AG20443 (cell line): ENCODE results near the gene DCLRE1C.
A peak's percentile ranks its signal among the peaks of the same experiment; 100 is the strongest.
"Not testable (repeated sequence)": the region's sequence is repeated elsewhere in the genome, so short reads cannot be mapped to it uniquely, and the experiment has no call there.

Experiments used
- DNase-seq: peaks from one replicate; pipeline ENCODE4 v3.0.0; 2012; ENCODE audit warnings: low spot score, mixed read lengths

DCLRE1C gene

GRCh38 chr10:14954001-14954770 is at the start of gene DCLRE1C:
DCLRE1C (minus strand) TSS chr10:14954096; CDS start chr10:14954010, 86 bp downstream.
- peak; percentile 96 for DNase-seq

DNA sequence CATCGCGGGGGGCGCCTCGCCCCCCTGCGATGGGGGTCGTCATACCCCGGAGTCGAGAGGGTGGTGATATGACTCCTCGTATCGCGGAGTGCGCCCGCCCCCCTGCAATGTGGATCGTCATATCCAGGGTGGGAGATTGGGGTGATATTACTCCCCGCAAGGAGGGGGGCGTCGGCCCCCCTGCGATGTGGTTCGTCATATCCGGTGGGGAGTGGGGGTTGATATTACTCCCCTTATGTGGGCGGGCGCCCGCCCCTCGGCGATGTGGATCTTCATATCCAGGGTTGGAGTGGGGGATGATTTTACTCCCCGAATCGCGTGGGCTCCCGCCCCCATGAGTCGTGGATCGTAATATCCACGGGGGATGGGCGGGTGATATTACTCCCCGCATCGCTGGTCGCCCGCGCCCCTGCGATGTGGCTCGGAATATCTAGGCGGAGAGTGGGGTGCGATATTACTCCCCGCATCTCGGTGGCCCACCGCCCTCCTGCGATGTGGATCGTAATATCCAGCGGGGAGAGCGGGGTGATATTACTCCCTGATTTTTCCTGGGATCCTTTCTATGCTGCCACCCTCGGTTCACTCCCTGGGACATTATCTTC is 42.2 kb upstream of the DCLRE1C start:
- no peak for DNase-seq

GRCh38 chr10:14993500-14994455 is 39.9 kb upstream of the DCLRE1C start:
- DNase-seq = not testable (repeated sequence)

GRCh38 chr10:14992336-14992735 is 38.4 kb upstream of the DCLRE1C start:
- not testable (repeated sequence) for DNase-seq

DNA sequence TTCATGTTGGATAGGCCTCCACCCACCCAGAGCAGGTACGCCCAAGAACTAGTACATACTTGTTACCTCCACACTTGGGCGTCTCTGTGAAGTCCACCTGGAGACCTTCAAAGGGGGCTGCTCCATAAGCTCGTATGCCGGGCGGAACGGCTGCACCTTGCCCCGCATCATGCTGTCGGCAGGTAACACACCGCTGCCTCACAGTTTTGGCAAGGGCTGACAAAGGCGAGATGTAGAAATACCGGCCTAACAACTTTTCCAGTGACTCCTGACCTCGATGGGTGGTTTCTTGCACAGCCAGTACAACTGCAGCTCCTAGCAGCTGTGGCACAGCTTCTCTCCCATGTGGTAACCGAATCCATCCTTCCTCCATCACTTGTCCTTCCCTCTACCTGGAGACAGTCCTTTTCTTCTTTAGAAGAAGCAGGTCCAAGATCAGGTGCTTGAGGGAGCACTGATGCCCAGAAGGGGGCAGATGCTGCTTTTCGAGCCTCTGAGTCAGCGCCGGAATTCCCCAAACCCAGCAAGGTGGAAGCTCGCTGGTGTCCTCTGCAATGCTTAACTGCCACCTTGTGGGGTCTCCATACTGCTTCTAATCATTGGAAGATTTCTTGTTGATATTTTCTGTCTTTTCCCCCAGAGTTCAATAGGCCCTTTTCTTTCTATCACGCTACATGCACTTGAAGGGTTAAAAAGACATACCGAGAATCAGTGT is 37.3 kb upstream of the DCLRE1C start:
- DNase-seq = not testable (repeated sequence)

DNA sequence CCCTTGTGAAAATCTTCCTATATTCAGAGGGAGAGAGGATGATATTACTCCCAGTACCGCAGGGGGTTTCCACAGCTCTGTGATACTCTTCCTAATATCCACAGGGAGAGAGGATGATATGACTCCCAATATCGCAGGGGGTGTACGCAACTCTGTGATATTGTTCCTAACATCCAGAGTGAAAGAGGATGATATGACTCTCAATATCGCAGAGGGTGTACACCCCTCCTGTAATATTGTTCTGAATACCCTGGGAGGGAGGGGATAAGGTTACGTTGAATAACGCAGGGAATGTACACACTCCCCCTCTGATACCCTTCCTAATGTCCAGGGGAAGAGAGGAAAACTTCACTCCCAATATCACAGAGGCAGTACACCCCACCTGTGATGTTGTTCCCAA is 35.7 kb upstream of the DCLRE1C start:
- DNase-seq = not testable (repeated sequence)

- DNase-seq = no peak
These were observed 28.8 kb upstream of the DCLRE1C start for GRCh38 chr10:14982744-14983143.

GRCh38 chr10:14975672-14976273 is 21.9 kb upstream of the DCLRE1C start:
- DNase-seq = no peak

GRCh38 chr10:14974153-14974998 is 20.5 kb upstream of the DCLRE1C start:
- not testable (repeated sequence) for DNase-seq

DNA sequence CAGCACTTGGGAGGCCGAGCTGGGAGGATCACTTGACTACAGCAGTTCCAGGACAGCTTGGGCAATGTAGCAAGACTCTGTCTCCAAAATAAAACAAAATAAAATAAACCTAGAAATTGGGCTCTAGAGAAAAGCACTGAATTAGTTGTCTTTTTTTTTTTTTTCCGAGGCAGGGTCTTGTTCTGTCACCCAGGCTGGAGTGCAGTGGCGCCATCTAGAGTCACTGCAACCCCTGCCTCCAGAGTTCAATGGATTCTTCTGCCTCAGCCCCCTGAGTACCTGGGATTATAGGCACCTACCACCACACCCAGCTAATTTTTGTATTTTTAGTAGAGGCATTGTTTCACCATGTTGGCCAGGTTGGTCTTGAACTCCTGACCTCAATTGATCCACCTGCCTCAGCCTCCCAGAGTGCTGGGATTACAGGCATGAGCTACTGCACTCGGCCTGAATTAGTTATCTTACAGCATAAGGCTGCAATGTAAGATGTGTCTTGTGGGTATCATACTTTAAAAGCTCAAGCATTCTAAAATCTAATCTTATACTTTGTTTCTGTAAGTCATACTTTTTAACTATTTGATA is 18.1 kb upstream of the DCLRE1C start:
- DNase-seq = no peak

DNA sequence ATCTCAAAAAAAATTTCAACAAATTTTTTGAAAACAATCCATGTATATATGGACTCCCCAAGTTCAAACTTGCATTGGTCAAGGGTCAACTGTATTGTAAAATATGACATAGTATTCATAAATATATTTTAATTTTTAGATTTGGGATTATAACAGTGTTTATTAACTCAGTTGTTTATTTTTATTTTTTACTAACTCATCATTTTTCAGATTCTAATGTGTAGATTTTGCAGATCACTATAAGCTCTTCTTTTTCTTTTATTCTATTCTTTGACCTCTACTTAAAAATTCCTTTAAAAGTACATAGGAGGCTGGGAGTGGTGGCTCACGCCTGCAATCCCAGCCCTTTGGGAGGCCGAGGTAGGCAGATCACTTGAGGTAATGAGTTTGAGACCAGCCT is 14.0 kb upstream of the DCLRE1C start:
- DNase-seq = no peak

GRCh38 chr10:14959221-14960057 is 5.5 kb upstream of the DCLRE1C start, which contains the start of gene MEIG1:
MEIG1 (plus strand) TSS chr10:14959388; CDS start chr10:14966469, 7,081 bp downstream.
- peak; percentile 98 for DNase-seq

DNA sequence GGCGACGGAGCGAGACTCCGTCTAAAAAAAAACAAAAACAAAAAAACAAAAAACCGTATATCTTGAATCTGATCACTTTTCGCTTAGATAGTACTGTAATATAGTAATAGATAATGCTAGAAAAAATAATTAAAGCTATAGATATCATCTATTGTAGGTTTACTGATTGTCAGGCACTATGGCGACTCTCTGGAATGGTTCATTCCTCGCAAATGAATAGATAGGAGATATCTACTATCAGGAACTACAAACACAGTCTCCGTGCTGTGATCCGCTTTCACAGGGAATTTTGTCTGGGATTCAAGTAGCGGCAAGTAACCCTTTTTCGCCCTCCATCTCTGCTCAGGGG is 5.0 kb upstream of the DCLRE1C start:
- no peak for DNase-seq

DNA sequence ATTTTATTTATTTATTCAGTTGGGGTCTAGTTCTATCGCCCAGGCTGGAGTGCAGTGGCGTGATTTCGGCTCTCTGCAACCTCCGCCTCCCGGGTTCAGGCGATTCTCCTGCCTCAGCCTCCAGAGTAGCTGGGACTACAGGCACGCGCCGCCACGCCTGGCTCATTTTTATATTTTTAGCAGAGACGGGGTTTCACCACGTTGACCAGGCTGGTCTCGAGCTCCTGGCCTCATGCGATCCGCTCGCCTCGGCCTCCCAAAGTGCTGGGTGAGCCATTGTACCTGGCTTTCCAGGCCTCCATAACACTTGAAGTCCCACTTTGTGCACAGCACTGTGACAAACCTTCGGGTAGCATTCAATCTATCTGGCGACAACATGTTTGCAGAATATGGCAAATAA is 1.0 kb upstream of the DCLRE1C start:
- DNase-seq = no peak

DNA sequence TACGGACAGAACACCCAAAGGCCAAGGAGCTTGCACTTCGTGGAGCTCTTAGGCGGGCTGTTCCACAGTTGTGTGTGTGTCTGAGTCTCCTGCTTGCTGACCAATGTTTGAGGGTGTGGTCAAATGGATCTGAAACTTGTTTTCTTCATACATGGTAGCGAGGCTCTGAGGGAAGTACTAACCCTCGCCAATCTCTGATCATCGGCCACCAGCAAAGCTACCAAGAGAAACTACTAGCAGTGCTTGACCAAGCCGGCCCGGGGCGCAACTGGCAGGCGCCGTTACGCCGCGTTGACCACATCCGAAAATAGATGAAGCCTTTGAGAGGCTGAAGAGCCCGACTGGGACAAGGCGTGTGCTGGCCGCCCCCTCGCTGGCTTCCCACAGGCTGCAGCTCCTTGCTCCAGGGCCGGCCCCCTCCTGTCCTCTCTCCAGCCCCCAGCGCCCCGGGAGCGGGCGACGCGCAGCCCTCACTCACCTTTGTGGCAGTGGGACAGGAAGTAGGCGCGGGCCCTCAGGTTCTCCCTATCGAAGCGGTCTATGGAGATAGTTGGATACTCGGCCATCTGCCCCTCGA is 384 bp downstream of the DCLRE1C start:
- peak; percentile 71 for DNase-seq

DNA sequence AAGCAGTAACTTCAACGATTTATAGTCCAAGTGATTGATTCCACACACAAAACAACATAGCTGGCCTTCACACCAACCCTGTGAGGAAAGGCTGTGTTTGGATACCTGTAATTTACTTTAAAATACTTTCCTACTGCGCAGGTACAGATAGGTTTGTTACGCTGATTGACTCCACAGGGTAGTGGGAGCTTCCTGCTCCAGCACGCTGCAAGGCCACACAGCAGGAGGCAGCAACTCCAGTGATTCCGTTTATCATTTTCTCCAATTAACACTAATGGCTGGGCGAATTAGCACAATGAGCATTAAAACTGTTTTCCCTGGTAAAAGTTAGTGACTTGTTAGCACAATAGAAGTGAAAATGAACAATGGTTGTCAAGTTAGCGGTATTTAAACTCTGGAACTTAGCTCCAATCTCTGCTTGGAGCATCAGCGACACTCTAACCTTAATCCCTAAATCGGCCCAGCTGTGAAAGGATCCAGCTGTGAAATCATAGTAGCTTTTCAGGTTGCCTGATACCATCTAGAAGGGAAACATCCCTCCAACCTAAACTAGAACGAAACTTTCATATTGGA is 959 bp downstream of the DCLRE1C start:
- peak; percentile 14 for DNase-seq

GRCh38 chr10:14949291-14949690 is 4.6 kb downstream of the DCLRE1C start:
- no peak for DNase-seq

GRCh38 chr10:14947268-14947667 is 6.6 kb downstream of the DCLRE1C start:
- no peak for DNase-seq
